GM12874 (cell line): ENCODE measurements around the gene DLX5.

Source experiments
- TF ChIP-seq, protein P1 (sequence below): IDR thresholded peaks from 2 replicates; pipeline ENCODE4 v1.5.1; 2011; ENCODE audit warnings: low read depth, mild to moderate bottlenecking, control low read depth, low read length, moderate library complexity; ENCODE audit not compliant: insufficient read depth

The DLX5 gene

DNA sequence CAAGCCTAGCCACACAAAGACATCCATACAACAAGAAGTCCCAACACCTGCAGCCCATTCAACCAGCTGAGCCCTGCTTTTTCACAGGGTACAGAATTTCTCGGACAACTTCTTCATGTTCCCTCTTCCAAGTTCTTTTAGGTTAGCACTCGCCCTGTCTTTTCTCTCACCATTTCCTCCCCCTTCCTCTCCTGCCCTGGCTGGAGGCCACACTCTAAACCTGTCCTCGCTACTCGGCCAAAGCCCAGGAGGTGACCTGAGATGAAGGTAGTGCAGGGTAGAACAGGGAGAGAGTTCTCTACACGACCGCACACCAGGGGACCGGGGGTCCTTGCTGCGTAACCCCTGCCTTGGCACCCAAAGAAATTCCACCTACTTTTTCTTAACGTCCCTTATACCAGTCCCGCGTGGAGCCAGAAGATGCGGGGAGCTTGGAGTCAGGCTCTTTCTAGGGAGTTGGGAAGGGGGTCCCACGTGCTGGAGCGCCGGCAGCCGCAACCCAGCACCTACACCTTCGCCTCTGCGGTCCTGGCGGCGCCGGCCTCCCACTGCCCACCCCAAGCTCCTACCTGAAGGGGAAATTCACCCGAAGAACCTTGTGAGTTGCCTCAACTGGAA, 35.3 kb downstream of the DLX5 start:
- TF ChIP-seq, protein P1, sequence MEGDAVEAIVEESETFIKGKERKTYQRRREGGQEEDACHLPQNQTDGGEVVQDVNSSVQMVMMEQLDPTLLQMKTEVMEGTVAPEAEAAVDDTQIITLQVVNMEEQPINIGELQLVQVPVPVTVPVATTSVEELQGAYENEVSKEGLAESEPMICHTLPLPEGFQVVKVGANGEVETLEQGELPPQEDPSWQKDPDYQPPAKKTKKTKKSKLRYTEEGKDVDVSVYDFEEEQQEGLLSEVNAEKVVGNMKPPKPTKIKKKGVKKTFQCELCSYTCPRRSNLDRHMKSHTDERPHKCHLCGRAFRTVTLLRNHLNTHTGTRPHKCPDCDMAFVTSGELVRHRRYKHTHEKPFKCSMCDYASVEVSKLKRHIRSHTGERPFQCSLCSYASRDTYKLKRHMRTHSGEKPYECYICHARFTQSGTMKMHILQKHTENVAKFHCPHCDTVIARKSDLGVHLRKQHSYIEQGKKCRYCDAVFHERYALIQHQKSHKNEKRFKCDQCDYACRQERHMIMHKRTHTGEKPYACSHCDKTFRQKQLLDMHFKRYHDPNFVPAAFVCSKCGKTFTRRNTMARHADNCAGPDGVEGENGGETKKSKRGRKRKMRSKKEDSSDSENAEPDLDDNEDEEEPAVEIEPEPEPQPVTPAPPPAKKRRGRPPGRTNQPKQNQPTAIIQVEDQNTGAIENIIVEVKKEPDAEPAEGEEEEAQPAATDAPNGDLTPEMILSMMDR: no peak

DNA sequence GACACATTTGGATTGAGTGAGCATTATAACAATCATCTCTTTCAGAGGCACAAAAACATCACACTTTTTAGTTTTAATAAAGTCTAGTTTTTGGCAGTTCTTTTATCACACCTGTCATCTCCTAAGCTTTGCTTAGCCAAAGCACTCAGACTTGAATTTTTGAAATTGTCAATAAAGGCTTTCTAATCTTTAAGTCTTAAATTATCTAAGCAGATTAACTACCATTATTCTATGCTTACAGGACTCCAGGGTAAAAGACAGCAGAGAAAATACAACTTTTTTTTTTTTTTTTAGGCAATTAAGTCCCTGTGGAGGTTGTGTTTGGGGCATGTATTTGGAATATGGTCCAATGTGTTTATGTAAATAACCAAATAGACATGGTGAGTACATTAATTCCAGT, 36.9 kb downstream of the DLX5 start:
- TF ChIP-seq, protein P1: no peak

DNA sequence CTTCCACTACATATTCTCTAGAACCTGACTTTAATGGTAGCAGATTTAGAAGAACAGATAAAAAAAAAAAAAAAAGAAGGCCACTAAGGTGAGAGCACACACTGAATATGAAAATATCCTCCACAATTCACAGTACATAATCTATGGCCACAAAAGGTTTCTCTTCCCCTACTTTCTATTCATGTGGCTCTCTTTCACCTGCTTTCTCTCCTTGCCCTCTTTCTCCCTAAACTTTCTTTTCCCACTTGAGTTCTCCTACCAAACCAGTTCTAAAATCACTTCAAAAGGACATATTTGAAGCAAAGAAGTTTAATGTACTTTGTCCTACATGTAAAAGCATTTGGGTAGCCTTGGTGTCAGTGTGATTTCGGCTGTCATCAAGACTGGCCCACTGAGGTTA, 37.7 kb downstream of the DLX5 start:
- TF ChIP-seq, protein P1: no peak

DNA sequence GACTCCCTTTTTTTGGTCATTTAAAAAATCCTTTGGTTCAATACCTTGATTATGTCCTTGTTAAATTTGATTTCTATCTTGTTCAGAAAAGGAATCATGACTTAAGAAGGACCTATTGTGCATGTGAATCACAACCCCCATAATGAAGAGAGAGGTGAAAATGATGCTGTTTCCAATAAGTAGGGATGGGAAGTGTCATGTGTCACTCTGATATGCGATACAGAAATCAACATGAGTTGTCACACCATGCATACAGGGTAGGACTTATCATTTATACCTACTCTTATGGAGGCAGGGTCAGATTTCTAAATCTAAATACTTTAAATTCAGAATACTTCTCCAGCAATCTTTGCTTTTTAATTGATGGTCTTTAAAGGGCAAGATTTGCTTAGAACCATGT, 38.6 kb downstream of the DLX5 start:
- TF ChIP-seq, protein P1: no peak

DNA sequence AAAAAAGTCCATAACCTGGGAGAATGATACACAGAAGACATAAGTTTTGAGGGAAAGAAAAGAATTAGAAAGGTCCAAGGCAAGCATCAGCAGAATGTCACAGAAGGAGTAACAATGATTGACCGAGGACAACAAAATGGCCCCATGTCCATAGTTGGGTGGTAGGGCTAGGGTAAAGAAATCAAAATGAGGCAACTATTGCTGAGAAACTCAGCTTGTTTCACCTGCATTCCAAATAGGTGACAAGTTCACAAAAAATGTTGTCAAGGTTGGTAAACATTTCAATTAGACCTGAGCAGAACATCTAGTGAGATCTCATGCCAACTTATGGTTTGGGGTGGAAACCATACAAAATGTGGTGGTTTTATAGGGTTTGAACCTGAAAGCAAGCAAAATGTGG, 42.0 kb downstream of the DLX5 start:
- TF ChIP-seq, protein P1: no peak

DNA sequence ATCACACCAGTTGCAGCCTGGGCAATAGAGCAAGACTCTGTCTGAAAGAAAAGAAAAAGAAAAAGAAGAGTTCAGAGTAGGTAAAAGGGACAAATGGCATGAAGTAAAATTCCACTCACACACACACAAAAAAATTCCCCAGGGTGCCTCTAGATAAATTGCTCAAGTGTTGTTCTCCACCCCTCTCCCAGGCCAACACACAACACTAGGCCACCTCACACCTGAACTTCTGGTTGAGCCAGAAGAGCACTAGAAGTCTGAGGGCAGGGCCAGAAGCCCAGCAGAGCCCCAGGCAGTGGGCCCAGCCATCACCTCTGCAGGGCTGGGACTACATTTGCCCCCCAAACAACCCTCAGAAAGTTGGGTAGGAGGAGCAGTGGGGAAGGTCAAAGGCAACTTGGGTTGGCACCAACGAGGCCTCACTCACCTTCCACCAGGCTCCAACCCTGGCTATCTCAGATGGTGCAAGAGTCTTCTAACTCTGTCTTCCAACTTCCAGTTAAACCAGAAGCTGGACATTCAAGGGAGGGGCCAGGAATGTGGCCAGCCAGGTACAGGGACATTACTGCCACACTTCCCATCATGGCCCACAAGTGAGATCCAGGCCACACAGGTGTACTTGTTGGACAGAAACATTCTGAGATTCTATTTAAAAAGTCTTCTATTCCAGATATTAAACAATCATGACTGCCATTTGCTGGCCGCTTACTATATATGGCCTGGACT, 44.9 kb downstream of the DLX5 start:
- TF ChIP-seq, protein P1: no peak

DNA sequence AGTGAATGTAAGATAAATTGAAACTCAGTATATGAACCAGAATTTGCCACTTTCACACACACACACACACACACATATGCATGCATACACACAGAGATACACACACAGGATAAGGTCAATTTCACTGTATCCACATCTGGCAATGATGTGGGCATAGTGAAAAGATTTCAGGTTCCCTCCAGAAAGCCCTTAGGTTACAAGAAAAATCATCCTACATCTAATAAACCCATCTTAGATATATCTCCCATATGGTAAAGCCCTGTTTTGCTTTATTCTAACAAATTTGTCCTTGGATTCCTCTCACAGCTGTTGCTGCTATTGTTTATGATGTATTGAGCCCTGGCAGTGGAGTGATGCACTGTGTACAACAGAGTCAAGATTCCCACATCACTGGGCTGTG, 47.2 kb downstream of the DLX5 start:
- TF ChIP-seq, protein P1: no peak
